DOHH2 (cell line): Measurements from ENCODE around the gene CYB5R3.

Experiments used
- H3F3A ChIP-seq: fragments of 200-600 bp; sonication (generic), shearing (Covaris generic); 2 replicates; pipeline ENCODE4 v1.6.0; 2016; ENCODE audit warnings: antibody characterized with exemption, mild to moderate bottlenecking; ENCODE audit not compliant: control insufficient read depth, insufficient read depth
- H3K27ac ChIP-seq: fragments of 200-600 bp; sonication (generic); 2 replicates; pipeline ENCODE4 v1.5.1; 2014; ENCODE audit warnings: low read depth, mild to moderate bottlenecking, low read length, moderate library complexity
- H3K27me3 ChIP-seq: fragments of 200-600 bp; sonication (generic); 2 replicates; pipeline ENCODE4 v1.6.1; 2014; ENCODE audit warnings: mild to moderate bottlenecking, low read length, mixed read lengths; ENCODE audit not compliant: control insufficient read depth
- H3K36me3 ChIP-seq: fragments of 200-600 bp; sonication (generic); 2 replicates; pipeline ENCODE4 v1.6.1; 2014; ENCODE audit warnings: mild to moderate bottlenecking, low read length, moderate library complexity, mixed read lengths; ENCODE audit not compliant: control insufficient read depth
- H3K4me1 ChIP-seq: fragments of 200-600 bp; sonication (generic); 2 replicates; pipeline ENCODE4 v1.6.1; 2014; ENCODE audit warnings: mild to moderate bottlenecking, low read length, mixed read lengths; ENCODE audit not compliant: control insufficient read depth
- H3K4me2 ChIP-seq: fragments of 200-600 bp; sonication (generic); 2 replicates; pipeline ENCODE4 v1.6.0; 2014; ENCODE audit warnings: mild to moderate bottlenecking, low read length, moderate library complexity
- H3K4me3 ChIP-seq: fragments of 200-600 bp; sonication (generic); 2 replicates; pipeline ENCODE4 v1.5.1; 2014; ENCODE audit warnings: mild to moderate bottlenecking, low read length, mixed read lengths
- H3K79me2 ChIP-seq: fragments of 200-600 bp; sonication (generic); 2 replicates; pipeline ENCODE4 v1.6.1; 2014; ENCODE audit warnings: mild to moderate bottlenecking, low read length, mixed read lengths; ENCODE audit not compliant: control insufficient read depth
- H3K9me2 ChIP-seq: fragments of 200-600 bp; sonication (generic); replicated peaks from 2 replicates; pipeline ENCODE4 v1.6.1; 2014; ENCODE audit warnings: mild to moderate bottlenecking, low read length, mixed read lengths; ENCODE audit not compliant: control insufficient read depth
- H3K9me3 ChIP-seq: fragments of 200-600 bp; sonication (generic); 2 replicates; pipeline ENCODE4 v1.6.1; 2014; ENCODE audit warnings: antibody characterized with exemption, low read length, mixed read lengths; ENCODE audit not compliant: control insufficient read depth, insufficient read depth
- H4K20me1 ChIP-seq: fragments of 200-600 bp; sonication (generic); 2 replicates; pipeline ENCODE4 v1.6.0; 2014; ENCODE audit warnings: low read depth, mild to moderate bottlenecking, antibody characterized with exemption, low read length, moderate library complexity; ENCODE audit not compliant: control insufficient read depth, insufficient read depth
- CTCF ChIP-seq: fragments of 200-600 bp; sonication (generic); IDR thresholded peaks from one replicate; pipeline ENCODE4 v1.5.1; 2014; ENCODE audit warnings: antibody characterized with exemption, mild to moderate bottlenecking, low read depth, low read length; ENCODE audit not compliant: poor library complexity, severe bottlenecking
- EZH2phosphoT487 ChIP-seq: fragments of 200-600 bp; sonication (generic); IDR thresholded peaks from 2 replicates; pipeline ENCODE4 v1.6.1; 2017; ENCODE audit warnings: borderline replicate concordance, mild to moderate bottlenecking, antibody characterized with exemption, low read length, moderate library complexity, mixed read lengths

The CYB5R3 gene

GRCh38 chr22:42611051-42611450 lies 38.1 kb downstream of the CYB5R3 start:
- Histone ChIP-seq H3K36me3 (peaks cover 58% of the 10 kb centered on the region), H3K9me2 (no peaks in the 10 kb centered on the region), H3K27me3 (no peaks in the 10 kb centered on the region), H3K4me1 (peaks cover 29% of the 10 kb centered on the region), H3K4me3 (no peak overlapping the region), H3F3A (peaks cover 6% of the 10 kb centered on the region), H4K20me1 (peaks cover 19% of the 10 kb centered on the region), H3K4me2 (no peak overlapping the region), H3K79me2 (peaks cover 84% of the 10 kb centered on the region), H3K9me3 (no peaks in the 10 kb centered on the region), H3K27ac (no peak overlapping the region)
- TF ChIP-seq CTCF (no peak), EZH2phosphoT487 (no peak)

DNA sequence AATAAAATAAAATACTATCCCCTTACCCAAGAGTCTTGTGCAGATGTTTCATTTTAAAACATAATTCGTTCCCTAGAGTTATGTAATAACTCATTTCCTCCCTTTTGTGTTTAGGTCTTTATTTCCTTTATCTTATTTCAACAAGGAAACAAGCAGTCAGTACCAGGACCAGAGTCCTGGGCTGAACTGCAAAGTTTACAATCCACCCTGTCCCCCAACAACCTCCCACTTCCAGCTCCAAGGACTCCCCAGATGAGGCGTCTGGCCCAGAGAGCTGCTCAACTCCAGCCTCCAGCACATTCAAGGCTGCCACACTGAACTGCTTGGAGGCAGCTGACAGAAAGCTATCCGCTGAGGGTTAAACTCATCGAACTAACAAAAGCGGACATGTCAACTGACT lies 39.0 kb downstream of the CYB5R3 start:
- Histone ChIP-seq H3K36me3 (peaks cover 67% of the 10 kb centered on the region), H3K27ac (no peak overlapping the region), H3K9me2 (no peaks in the 10 kb centered on the region), H3K27me3 (no peaks in the 10 kb centered on the region), H3K4me1 (peaks cover 21% of the 10 kb centered on the region), H4K20me1 (peaks cover 19% of the 10 kb centered on the region), H3K79me2 (peaks cover 92% of the 10 kb centered on the region), H3F3A (no peaks in the 10 kb centered on the region), H3K9me3 (no peaks in the 10 kb centered on the region), H3K4me3 (no peak overlapping the region), H3K4me2 (no peak overlapping the region)
- TF ChIP-seq CTCF (no peak), EZH2phosphoT487 (no peak)

- H3K4me2 ChIP-seq = no peak overlapping the region
- peaks cover 23% of the 10 kb centered on the region for H4K20me1 ChIP-seq
- H3K27me3 ChIP-seq = no peaks in the 10 kb centered on the region
- H3K9me2 ChIP-seq = no peaks in the 10 kb centered on the region
- no peaks in the 10 kb centered on the region for H3K9me3 ChIP-seq
- no peak overlapping the region for H3K27ac ChIP-seq
- TF ChIP-seq CTCF (no peak), EZH2phosphoT487 (no peak)
- no peaks in the 10 kb centered on the region for H3F3A ChIP-seq
- H3K4me3 ChIP-seq = no peak overlapping the region
- peaks cover 21% of the 10 kb centered on the region for H3K4me1 ChIP-seq
- H3K79me2 ChIP-seq = peaks cover 100% of the 10 kb centered on the region
- peaks cover 75% of the 10 kb centered on the region for H3K36me3 ChIP-seq
Observed at GRCh38 chr22:42608823-42609361, 40.3 kb downstream of the CYB5R3 start.
